DND-41 (cell line): ENCODE measurements around the gene CYTH4.

Source experiments
- ATAC-seq: fragments of 200-7000 bp; cut with Tn5 transposase; 3 replicates; pipeline ENCODE4 v1.9.1; 2021; ENCODE audit warnings: low read depth; ENCODE audit not compliant: insufficient read depth
- DNase-seq: peaks from one replicate; pipeline ENCODE4 v3.0.0-alpha.2; 2020
- H2AFZ ChIP-seq: 2 replicates; pipeline ENCODE4 v1.6.0; 2012; ENCODE audit warnings: low read depth, low read length
- H3K27ac ChIP-seq: 2 replicates; pipeline ENCODE4 v1.5.1; 2012; ENCODE audit warnings: low read length, inconsistent platforms
- H3K27me3 ChIP-seq: fragments of 200-600 bp; sonication (generic); 2 replicates; pipeline ENCODE4 v1.6.0; 2012; ENCODE audit warnings: low read length, mild to moderate bottlenecking, inconsistent platforms; ENCODE audit not compliant: insufficient read depth, poor library complexity
- H3K36me3 ChIP-seq: 2 replicates; pipeline ENCODE4 v1.5.1; 2012; ENCODE audit warnings: low read length, inconsistent platforms; ENCODE audit not compliant: insufficient read depth
- H3K4me1 ChIP-seq: 2 replicates; pipeline ENCODE4 v1.5.1; 2012; ENCODE audit warnings: mild to moderate bottlenecking, low read length; ENCODE audit not compliant: insufficient read depth
- H3K4me2 ChIP-seq: 2 replicates; pipeline ENCODE4 v1.6.0; 2012; ENCODE audit warnings: mild to moderate bottlenecking, moderate library complexity, low read length, inconsistent platforms; ENCODE audit not compliant: insufficient read depth
- H3K4me3 ChIP-seq, 2 experiments: fragments of 200-600 bp in 1 of 2; shearing (Covaris generic) in 1 of 2; 2 replicates each; pipeline ENCODE4 v1.5.1; 2012 to 2016; ENCODE audit warnings: inconsistent platforms in 2 of 2, low read length in 2 of 2, mild to moderate bottlenecking in 2 of 2, low read depth in 1 of 2, moderate library complexity in 1 of 2
- H3K79me2 ChIP-seq: 2 replicates; pipeline ENCODE4 v1.6.0; 2012; ENCODE audit warnings: low read length, inconsistent platforms; ENCODE audit not compliant: insufficient read depth
- H3K9ac ChIP-seq: 2 replicates; pipeline ENCODE4 v1.6.0; 2012; ENCODE audit warnings: low read depth, mild to moderate bottlenecking, inconsistent platforms, low read length, moderate library complexity
- H3K9me3 ChIP-seq: 2 replicates; pipeline ENCODE4 v1.5.1; 2012; ENCODE audit warnings: low read length, moderate library complexity, mild to moderate bottlenecking, inconsistent platforms; ENCODE audit not compliant: insufficient read depth, severe bottlenecking
- H4K20me1 ChIP-seq: 2 replicates; pipeline ENCODE4 v1.6.0; 2012; ENCODE audit warnings: low read length; ENCODE audit not compliant: insufficient read depth
- CTCF ChIP-seq: IDR thresholded peaks from 2 replicates; pipeline ENCODE4 v1.5.1; 2012; ENCODE audit warnings: borderline replicate concordance, low read length, moderate library complexity, mild to moderate bottlenecking; ENCODE audit not compliant: poor library complexity, severe bottlenecking; ENCODE audit errors: extremely low read depth
- EZH2 ChIP-seq: IDR thresholded peaks from 3 replicates; pipeline ENCODE4 v1.6.1; 2012; ENCODE audit warnings: borderline replicate concordance, low read depth, mild to moderate bottlenecking, moderate library complexity, low read length, inconsistent platforms; ENCODE audit not compliant: severe bottlenecking

Gene CYTH4

GRCh38 chr22:37295946-37296345 is 13.6 kb downstream of the CYTH4 start:
- Histone ChIP-seq H2AFZ (no peak overlapping the region), H3K36me3 (no peaks in the 10 kb centered on the region), H3K4me1 (peaks cover 3% of the 10 kb centered on the region; the same call in 1 of the 2 replicates), H3K27me3 (no peaks in the 10 kb centered on the region), H3K27ac (no peak overlapping the region), H3K9me3 (no peaks in the 10 kb centered on the region), H4K20me1 (no peaks in the 10 kb centered on the region; the same call in 1 of the 2 replicates), H3K4me2 (no peak overlapping the region), H3K79me2 (no peaks in the 10 kb centered on the region), H3K4me3 (no peak overlapping the region), H3K9ac (no peak overlapping the region)
- DNase-seq, result no peak
- TF ChIP-seq CTCF, result no peak
- no peak for TF ChIP-seq EZH2
- ATAC-seq, result no peak

GRCh38 chr22:37298748-37299495 is 16.6 kb downstream of the CYTH4 start:
- no peak overlapping the region for H2AFZ ChIP-seq
- TF ChIP-seq CTCF (no peak), EZH2 (no peak)
- ATAC-seq (no peak), DNase-seq (no peak)
- H4K20me1 ChIP-seq, result no peaks in the 10 kb centered on the region; the same call in 1 of the 2 replicates
- no peaks in the 10 kb centered on the region for H3K27me3 ChIP-seq
- no peaks in the 10 kb centered on the region for H3K9me3 ChIP-seq
- no peak overlapping the region for H3K4me2 ChIP-seq
- no peak overlapping the region for H3K9ac ChIP-seq
- peaks cover 3% of the 10 kb centered on the region; the same call in 1 of the 2 replicates for H3K4me1 ChIP-seq
- no peaks in the 10 kb centered on the region for H3K79me2 ChIP-seq
- no peaks in the 10 kb centered on the region for H3K36me3 ChIP-seq
- no peak overlapping the region for H3K4me3 ChIP-seq
- no peak overlapping the region for H3K27ac ChIP-seq

- Histone ChIP-seq H3K4me1 (peaks cover 3% of the 10 kb centered on the region; the same call in 1 of the 2 replicates), H3K4me2 (no peak overlapping the region), H2AFZ (no peak overlapping the region), H3K27me3 (no peaks in the 10 kb centered on the region), H3K9ac (no peak overlapping the region), H3K9me3 (no peaks in the 10 kb centered on the region), H3K79me2 (no peaks in the 10 kb centered on the region), H3K27ac (no peak overlapping the region), H4K20me1 (no peaks in the 10 kb centered on the region; the same call in 1 of the 2 replicates), H3K36me3 (no peaks in the 10 kb centered on the region), H3K4me3 (no peak overlapping the region)
- DNase-seq (no peak), ATAC-seq (no peak)
- TF ChIP-seq EZH2, result no peak
- no peak for TF ChIP-seq CTCF
These were observed 17.7 kb downstream of the CYTH4 start for GRCh38 chr22:37299969-37300509.
